ENCODE data around the gene TNFAIP8L3. TPM values are rescaled to one million over a fixed set of nuclear protein-coding genes. Genes with fewer than 3 reads are reported as not detected.
"Not testable (repeated sequence)": the region's sequence is repeated elsewhere in the genome, so short reads cannot be mapped to it uniquely, and the experiment has no call there.

TNFAIP8L3 gene
- total and polyA plus RNA-seq, 9 of the 15 experiments (the other 6 are each of a cell fraction or from before 2014, with no cell fraction given), result 0.13 TPM; not detected in 8

GRCh38 chr15:51126842-51127241 lies 32.1 kb upstream of the TNFAIP8L3 start:
- Histone ChIP-seq H3K4me2 (ENCODE audit: insufficient read depth, low read length) (no peak overlapping the region), H3K79me2 (ENCODE audit: control insufficient read depth, insufficient read depth, low read length) (no peaks in the 10 kb centered on the region), H3K4me1 (replicated peaks in 1 of 2; ENCODE audit: control insufficient read depth in 2 of 2, insufficient read depth in 2 of 2, low read length in 2 of 2) (peaks cover 0 to 3% of the 10 kb centered on the region in 2 experiments; a peak in 1 of 5 replicates), H2AFZ (ENCODE audit: low read depth, low read length) (no peak overlapping the region), H3K36me3 (ENCODE audit: control insufficient read depth, insufficient read depth, low read length) (no peaks in the 10 kb centered on the region), H3K27me3 (ENCODE audit: control insufficient read depth in 2 of 2, insufficient read depth in 2 of 2, low read length in 2 of 2) (no peaks in the 10 kb centered on the region), H3K9ac (ENCODE audit: insufficient read depth in 1 of 2, low read depth in 2 of 2, low read length in 2 of 2) (no peak overlapping the region), H3K9me1 (ENCODE audit: control insufficient read depth, insufficient read depth, low read length) (no peaks in the 10 kb centered on the region), H4K20me1 (replicated peaks; ENCODE audit: control insufficient read depth, insufficient read depth, low read length) (no peaks in the 10 kb centered on the region; the same call in 1 of the 2 replicates), H3K4me3 (no peak overlapping the region), H3K27ac (ENCODE audit: extremely low read depth, low read depth, low read length) (no peak overlapping the region), H3K9me3 (replicated peaks; ENCODE audit: control insufficient read depth, insufficient read depth, low read depth, low read length) (no peaks in the 10 kb centered on the region)
- in situ Hi-C loops (cut with MboI) (no loop called here), intact Hi-C loops (cut with micrococcal nuclease) (no loop called here)
- no peak for ATAC-seq
- 22% methylated on average over 3 of the region's 3 CpGs for WGBS (ENCODE audit: insufficient coverage, low coverage, missing lambda C conversion rate)
- POLR2A ChIA-PET, result interaction anchor here (1.0 kb wide), 1 partner anchor 9 kb away, joined by 4 read pairs; no protein-coding TSS in a partner anchor
- CTCF ChIA-PET (ENCODE audit: low intra/inter-chr PET ratio), result no interaction called here
- no peak for DNase-seq (ENCODE audit: extremely low read depth in 1 of 4, low spot score in 3 of 4)
- TF ChIP-seq ARID3B (CRISPR knock-in tag; IDR thresholded peaks at IDR 0.05; ENCODE audit: borderline replicate concordance) (no peak), CREBBP (IDR thresholded peaks at IDR 0.05; ENCODE audit: low read depth, low read length) (no peak), HES1 (IDR thresholded peaks at IDR 0.05; ENCODE audit: low read depth) (no peak), ATF6 (CRISPR knock-in tag; IDR thresholded peaks at IDR 0.05) (no peak)
- no TSS peak for BruUV-seq (replicated peaks)
- no peak for FAIRE-seq

GRCh38 chr15:51123002-51123401 lies 28.3 kb upstream of the TNFAIP8L3 start:
- H3K36me3 ChIP-seq (ENCODE audit: control insufficient read depth, insufficient read depth, low read length); BruUV-seq (replicated peaks); H3K27ac ChIP-seq (ENCODE audit: extremely low read depth, low read depth, low read length); H3K4me2 ChIP-seq (ENCODE audit: insufficient read depth, low read length); ATAC-seq; CTCF ChIA-PET (ENCODE audit: low intra/inter-chr PET ratio); H3K9ac ChIP-seq (ENCODE audit: insufficient read depth in 1 of 2, low read depth in 2 of 2, low read length in 2 of 2); in situ Hi-C loops (cut with MboI); DNase-seq (ENCODE audit: extremely low read depth in 1 of 4, low spot score in 3 of 4); H3K4me3 ChIP-seq; H3K4me1 ChIP-seq (replicated peaks in 1 of 2; ENCODE audit: control insufficient read depth in 2 of 2, insufficient read depth in 2 of 2, low read length in 2 of 2); H4K20me1 ChIP-seq (replicated peaks; ENCODE audit: control insufficient read depth, insufficient read depth, low read length); H3K79me2 ChIP-seq (ENCODE audit: control insufficient read depth, insufficient read depth, low read length); FAIRE-seq; H3K9me3 ChIP-seq (replicated peaks; ENCODE audit: control insufficient read depth, insufficient read depth, low read depth, low read length); H2AFZ ChIP-seq (ENCODE audit: low read depth, low read length); H3K27me3 ChIP-seq (ENCODE audit: control insufficient read depth in 2 of 2, insufficient read depth in 2 of 2, low read length in 2 of 2); H3K9me1 ChIP-seq (ENCODE audit: control insufficient read depth, insufficient read depth, low read length); intact Hi-C loops (cut with micrococcal nuclease): not testable (repeated sequence)
- POLR2A ChIA-PET, result interaction anchor here (2.2 kb wide), 1 partner anchor 11 kb away, joined by 9 read pairs; no protein-coding TSS in a partner anchor

All from K562 (cell line).